Left ventricle myocardium inferior (tissue), 1 donor: ENCODE measurements around the gene FAM222B. TPM values are rescaled to one million over a fixed set of nuclear protein-coding genes. Genes with fewer than 3 reads are reported as not detected.
A peak's percentile ranks its signal among the peaks of the same experiment; 100 is the strongest.

Experiments
- DNase-seq: peaks from one replicate; pipeline ENCODE4 v3.0.0-alpha.2; 2020
- H3K27ac ChIP-seq: fragments of 200-600 bp; replicated peaks from 2 replicates; pipeline ENCODE4 v1.8.0; 2021
- H3K27me3 ChIP-seq: fragments of 200-600 bp; 2 replicates; pipeline ENCODE4 v1.8.0; 2021; ENCODE audit warnings: low read depth
- H3K36me3 ChIP-seq: fragments of 200-600 bp; 2 replicates; pipeline ENCODE4 v1.8.0; 2021
- H3K4me1 ChIP-seq: fragments of 200-600 bp; 2 replicates; pipeline ENCODE4 v1.8.0; 2021
- H3K4me3 ChIP-seq: fragments of 200-600 bp; 2 replicates; pipeline ENCODE4 v1.8.0; 2021; ENCODE audit warnings: mild to moderate bottlenecking, moderate library complexity
- H3K9me3 ChIP-seq: fragments of 200-600 bp; replicated peaks from 2 replicates; pipeline ENCODE4 v1.8.0; 2021
- intact Hi-C: fragments of 100-400 bp; cut with micrococcal nuclease; formaldehyde crosslinking; loops from one replicate; pipeline ENCODE4 v1.11.0; 2022
- total RNA-seq: library from RNA; stranded (reverse); fragmentation: NEBNext Ultra II Directional; extraction: Animal tissue kit (Norgen Biotek cat#: 25700); gene quantifications from one replicate; pipeline ENCODE4 v1.2.1, GENCODE V29; 2021
- TF ChIP-seq, protein P1 (sequence below): fragments of 200-600 bp; IDR thresholded peaks from 2 replicates; pipeline ENCODE4 v1.8.0; 2021; ENCODE audit warnings: antibody characterized with exemption, mild to moderate bottlenecking, borderline replicate concordance
- donor health status: DM: no; HTN: yes; CAD: no; lungs with severe emphysema.

FAM222B gene
- total RNA-seq, 1 donor from 2014 or later = 17.5 TPM

DNA sequence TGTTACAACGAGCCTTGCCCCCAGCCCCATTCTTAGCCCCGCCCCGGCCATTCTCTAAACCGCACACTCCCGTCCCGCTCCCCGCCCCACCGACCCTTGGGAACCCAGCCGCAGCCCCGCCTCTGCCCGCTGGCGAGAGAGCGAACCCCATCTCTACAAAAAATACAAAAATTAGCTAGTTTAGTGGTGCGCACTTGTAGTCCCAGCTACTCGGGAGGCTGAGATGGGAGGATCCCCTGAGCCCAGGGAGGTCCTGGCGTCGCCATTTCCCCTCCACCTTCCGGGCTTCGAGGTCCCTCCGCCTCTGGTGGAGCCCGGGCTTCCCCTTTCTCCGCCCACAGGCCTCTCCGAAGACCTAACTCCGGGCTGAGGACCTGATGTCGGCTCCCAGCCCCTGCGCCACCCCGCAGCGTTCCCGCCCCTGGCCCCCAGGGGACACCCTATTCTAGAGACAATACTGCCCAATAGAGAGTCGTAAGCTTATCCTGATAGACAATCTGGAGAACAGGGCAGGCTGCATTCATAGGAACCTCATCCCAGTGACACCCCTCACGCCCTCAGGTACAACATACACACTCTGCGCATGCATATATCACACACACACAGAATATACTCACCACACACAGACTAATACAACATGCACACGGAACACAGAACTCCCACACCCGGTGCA is 130.4 kb downstream of the FAM222B start:
- Histone ChIP-seq H3K9me3 (no peaks in the 10 kb centered on the region), H3K4me1 (peaks cover 40% of the 10 kb centered on the region), H3K27ac (peak overlapping the region; percentile 95), H3K36me3 (peaks cover 18% of the 10 kb centered on the region), H3K27me3 (peaks cover 7% of the 10 kb centered on the region), H3K4me3 (peak overlapping the region; percentile 79)
- intact Hi-C loops = no loop called here
- peak; percentile 63 for DNase-seq
- TF ChIP-seq, protein P1, sequence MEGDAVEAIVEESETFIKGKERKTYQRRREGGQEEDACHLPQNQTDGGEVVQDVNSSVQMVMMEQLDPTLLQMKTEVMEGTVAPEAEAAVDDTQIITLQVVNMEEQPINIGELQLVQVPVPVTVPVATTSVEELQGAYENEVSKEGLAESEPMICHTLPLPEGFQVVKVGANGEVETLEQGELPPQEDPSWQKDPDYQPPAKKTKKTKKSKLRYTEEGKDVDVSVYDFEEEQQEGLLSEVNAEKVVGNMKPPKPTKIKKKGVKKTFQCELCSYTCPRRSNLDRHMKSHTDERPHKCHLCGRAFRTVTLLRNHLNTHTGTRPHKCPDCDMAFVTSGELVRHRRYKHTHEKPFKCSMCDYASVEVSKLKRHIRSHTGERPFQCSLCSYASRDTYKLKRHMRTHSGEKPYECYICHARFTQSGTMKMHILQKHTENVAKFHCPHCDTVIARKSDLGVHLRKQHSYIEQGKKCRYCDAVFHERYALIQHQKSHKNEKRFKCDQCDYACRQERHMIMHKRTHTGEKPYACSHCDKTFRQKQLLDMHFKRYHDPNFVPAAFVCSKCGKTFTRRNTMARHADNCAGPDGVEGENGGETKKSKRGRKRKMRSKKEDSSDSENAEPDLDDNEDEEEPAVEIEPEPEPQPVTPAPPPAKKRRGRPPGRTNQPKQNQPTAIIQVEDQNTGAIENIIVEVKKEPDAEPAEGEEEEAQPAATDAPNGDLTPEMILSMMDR = no peak

DNA sequence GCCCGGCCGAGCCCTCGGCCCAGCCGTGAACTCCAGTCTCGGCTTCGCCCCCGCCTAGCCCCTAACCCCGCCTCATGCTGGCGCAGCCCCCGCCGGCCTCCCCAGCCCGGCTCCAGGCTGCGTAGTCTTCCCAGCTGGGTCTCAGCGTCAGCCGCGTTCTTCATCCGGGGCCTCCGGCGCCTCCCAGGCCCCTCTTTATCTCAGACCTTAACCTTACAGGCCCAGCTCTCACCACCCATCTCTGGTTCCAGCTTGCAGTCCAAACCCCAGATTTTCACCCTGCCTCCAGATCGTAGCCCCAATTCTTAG is 130.9 kb downstream of the FAM222B start, which contains the start of gene PROCA1:
TSS of gene PROCA1 (minus strand) at position 166 of the 309 bp plus-strand sequence. CDS start 228 bp downstream, outside the sequence.
- peak within 1 kb of the TSS; percentile 79 for H3K4me3 ChIP-seq
- H3K36me3 ChIP-seq = peaks cover 18% of the 10 kb centered on the region
- TF ChIP-seq, protein P1 = no peak
- H3K9me3 ChIP-seq = no peaks in the 10 kb centered on the region
- H3K4me1 ChIP-seq = peaks cover 35% of the 10 kb centered on the region
- DNase-seq = no peak
- peak within 1 kb of the TSS; percentile 95 for H3K27ac ChIP-seq
- H3K27me3 ChIP-seq = peaks cover 2% of the 10 kb centered on the region
- intact Hi-C loops = no loop called here

GRCh38 chr17:28710861-28711722 is 131.5 kb downstream of the FAM222B start:
- intact Hi-C loops = no loop called here
- peaks cover 18% of the 10 kb centered on the region for H3K36me3 ChIP-seq
- no peaks in the 10 kb centered on the region for H3K27me3 ChIP-seq
- TF ChIP-seq, protein P1 = no peak
- peak; percentile 90 for DNase-seq
- no peaks in the 10 kb centered on the region for H3K9me3 ChIP-seq
- H3K4me3 ChIP-seq = peak overlapping the region; percentile 79
- peaks cover 29% of the 10 kb centered on the region for H3K4me1 ChIP-seq
- H3K27ac ChIP-seq = peak overlapping the region; percentile 95

DNA sequence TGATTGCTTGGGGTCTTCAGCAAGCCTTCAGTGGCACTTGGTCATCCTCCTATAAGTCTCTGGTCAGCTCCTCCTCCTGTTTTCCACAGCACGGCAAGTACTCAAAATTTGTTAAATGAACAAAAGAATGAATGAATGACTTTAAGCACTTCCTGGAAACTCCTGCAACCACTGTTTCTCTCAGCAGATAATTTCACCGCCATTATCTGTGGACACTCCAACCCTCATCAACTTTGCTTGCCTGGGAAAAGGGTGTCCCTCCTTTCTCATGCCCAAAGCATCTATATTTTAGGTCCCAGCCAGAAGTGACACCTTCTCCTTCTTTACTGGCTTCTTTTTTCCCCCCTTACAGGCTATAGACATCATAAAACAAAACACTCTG is 135.3 kb downstream of the FAM222B start:
- no peaks in the 10 kb centered on the region for H3K9me3 ChIP-seq
- TF ChIP-seq, protein P1 = no peak
- H3K4me3 ChIP-seq = no peak overlapping the region
- no peaks in the 10 kb centered on the region for H3K27me3 ChIP-seq
- H3K4me1 ChIP-seq = peaks cover 20% of the 10 kb centered on the region
- H3K36me3 ChIP-seq = peaks cover 12% of the 10 kb centered on the region
- intact Hi-C loops = no loop called here
- H3K27ac ChIP-seq = no peak overlapping the region
- no peak for DNase-seq

DNA sequence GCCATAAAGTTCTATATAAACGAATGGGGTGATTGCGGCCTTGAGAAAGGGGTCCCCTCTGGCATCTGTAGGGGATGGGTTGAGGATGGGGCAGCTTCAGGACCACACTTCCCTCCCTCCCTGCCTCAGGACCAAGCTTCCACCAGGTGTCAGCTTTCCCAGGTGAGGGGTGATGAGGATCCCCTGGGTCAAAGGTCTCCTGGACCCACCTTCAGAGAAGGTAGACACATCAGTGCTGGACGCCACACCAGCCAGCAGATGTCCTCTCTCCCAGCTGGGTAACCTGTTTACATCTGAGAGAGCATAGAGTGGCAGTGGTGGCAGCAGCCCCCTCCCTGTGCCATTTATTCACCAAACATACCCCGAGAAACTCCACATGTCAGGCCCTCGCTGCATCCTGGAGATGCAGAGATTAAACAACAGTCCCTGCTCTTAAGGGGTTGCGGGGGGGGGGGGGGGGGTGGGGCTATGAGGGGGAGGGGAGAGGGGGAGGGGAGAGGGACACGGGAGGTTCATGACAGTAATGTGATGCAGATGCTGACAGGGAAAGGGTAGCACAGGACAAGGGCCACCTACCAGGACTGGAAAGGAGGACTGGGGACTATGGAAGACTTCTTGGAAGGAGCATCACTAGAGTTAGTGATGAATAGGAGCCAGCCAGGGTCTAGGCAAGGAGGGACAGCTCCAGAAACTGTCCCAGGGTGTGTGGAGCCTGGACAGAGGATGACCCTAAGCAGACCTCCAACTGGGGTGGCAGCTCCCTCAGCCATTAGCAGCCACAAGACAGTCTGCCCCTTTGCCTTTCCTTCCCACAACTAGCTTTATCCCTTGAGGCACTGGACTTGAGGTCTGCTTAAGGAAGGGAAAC is 135.9 kb downstream of the FAM222B start:
- peaks cover 18% of the 10 kb centered on the region for H3K36me3 ChIP-seq
- no peaks in the 10 kb centered on the region for H3K9me3 ChIP-seq
- no peak for DNase-seq
- peaks cover 14% of the 10 kb centered on the region for H3K4me1 ChIP-seq
- no peak overlapping the region for H3K27ac ChIP-seq
- H3K27me3 ChIP-seq = no peaks in the 10 kb centered on the region
- H3K4me3 ChIP-seq = no peak overlapping the region
- intact Hi-C loops = no loop called here
- TF ChIP-seq, protein P1 = no peak
